A549 (cell line): ENCODE data around the gene SPAG17.

Experiments used
- CTCF ChIP-seq: fragments of >200 bp; sonication (Bioruptor Twin); formaldehyde crosslinking; IDR thresholded peaks from 3 replicates; pipeline ENCODE4 v1.5.1; 2016
- PBX3 ChIP-seq: IDR thresholded peaks from 2 replicates; pipeline ENCODE4 v1.6.1; 2012
- POLR2A ChIP-seq: IDR thresholded peaks from 2 replicates; pipeline ENCODE4 v1.6.1; 2012; ENCODE audit warnings: mild to moderate bottlenecking, low read length
- RCOR1 ChIP-seq: fragments of 150-350 bp; IDR thresholded peaks from 2 replicates; pipeline ENCODE4 v1.6.1; 2014; ENCODE audit warnings: antibody characterized with exemption, low read length, low read depth
- RNF2 ChIP-seq: fragments of 200-600 bp; sonication (generic); IDR thresholded peaks from 2 replicates; pipeline ENCODE4 v1.6.1; 2016; ENCODE audit warnings: low read depth, mild to moderate bottlenecking, antibody characterized with exemption, moderate library complexity, borderline replicate concordance
- TF ChIP-seq, protein P1 (sequence below): fragments of 200-600 bp; sonication (generic); IDR thresholded peaks from 2 replicates; pipeline ENCODE4 v1.6.1; 2016; ENCODE audit warnings: antibody characterized with exemption, mild to moderate bottlenecking, moderate library complexity

DNA sequence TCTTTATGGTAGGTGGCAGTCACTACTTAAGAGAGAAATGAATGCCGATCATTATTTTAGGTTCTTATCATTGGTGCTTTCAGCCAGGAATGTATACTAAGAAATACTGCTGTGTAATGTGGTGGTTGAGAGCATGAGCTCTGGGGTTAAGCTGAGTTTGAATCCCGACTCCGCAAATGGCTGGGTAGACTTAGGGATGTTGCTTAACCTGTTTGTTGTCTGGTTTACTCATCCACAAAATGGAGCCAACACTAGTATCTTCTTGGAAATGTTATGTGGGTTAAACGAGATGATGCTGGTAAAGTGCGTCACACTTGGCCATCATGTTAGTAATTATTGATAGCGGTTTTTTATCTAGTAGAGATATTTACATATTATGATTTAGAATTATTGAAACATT, 171.7 kb downstream of the SPAG17 start:
- TF ChIP-seq CTCF, result no peak
- TF ChIP-seq RCOR1, result no peak
- no peak for TF ChIP-seq PBX3
- TF ChIP-seq, protein P1, sequence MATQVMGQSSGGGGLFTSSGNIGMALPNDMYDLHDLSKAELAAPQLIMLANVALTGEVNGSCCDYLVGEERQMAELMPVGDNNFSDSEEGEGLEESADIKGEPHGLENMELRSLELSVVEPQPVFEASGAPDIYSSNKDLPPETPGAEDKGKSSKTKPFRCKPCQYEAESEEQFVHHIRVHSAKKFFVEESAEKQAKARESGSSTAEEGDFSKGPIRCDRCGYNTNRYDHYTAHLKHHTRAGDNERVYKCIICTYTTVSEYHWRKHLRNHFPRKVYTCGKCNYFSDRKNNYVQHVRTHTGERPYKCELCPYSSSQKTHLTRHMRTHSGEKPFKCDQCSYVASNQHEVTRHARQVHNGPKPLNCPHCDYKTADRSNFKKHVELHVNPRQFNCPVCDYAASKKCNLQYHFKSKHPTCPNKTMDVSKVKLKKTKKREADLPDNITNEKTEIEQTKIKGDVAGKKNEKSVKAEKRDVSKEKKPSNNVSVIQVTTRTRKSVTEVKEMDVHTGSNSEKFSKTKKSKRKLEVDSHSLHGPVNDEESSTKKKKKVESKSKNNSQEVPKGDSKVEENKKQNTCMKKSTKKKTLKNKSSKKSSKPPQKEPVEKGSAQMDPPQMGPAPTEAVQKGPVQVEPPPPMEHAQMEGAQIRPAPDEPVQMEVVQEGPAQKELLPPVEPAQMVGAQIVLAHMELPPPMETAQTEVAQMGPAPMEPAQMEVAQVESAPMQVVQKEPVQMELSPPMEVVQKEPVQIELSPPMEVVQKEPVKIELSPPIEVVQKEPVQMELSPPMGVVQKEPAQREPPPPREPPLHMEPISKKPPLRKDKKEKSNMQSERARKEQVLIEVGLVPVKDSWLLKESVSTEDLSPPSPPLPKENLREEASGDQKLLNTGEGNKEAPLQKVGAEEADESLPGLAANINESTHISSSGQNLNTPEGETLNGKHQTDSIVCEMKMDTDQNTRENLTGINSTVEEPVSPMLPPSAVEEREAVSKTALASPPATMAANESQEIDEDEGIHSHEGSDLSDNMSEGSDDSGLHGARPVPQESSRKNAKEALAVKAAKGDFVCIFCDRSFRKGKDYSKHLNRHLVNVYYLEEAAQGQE, result no peak
- no peak for TF ChIP-seq RNF2
- no peak for TF ChIP-seq POLR2A
